HL-60 (cell line): Measurements from ENCODE around the gene PAXIP1.

Experiments
- CTCF ChIP-seq: IDR thresholded peaks from one replicate; pipeline ENCODE4 v1.5.1; 2011; ENCODE audit warnings: low read length, control low read depth, inconsistent platforms; ENCODE audit not compliant: insufficient read depth
- POLR2AphosphoS5 ChIP-seq: IDR thresholded peaks from 2 replicates; pipeline ENCODE4 v1.6.1; 2012; ENCODE audit warnings: low read depth

GRCh38 chr7:154976844-154977243 is 26.1 kb downstream of the PAXIP1 start:
- TF ChIP-seq CTCF = no peak
- no peak for TF ChIP-seq POLR2AphosphoS5
